Astrocyte (in vitro differentiated cells and primary cell): ENCODE results near the gene SEMA6B.

ENCODE experiments used
- CTCF ChIP-seq: IDR thresholded peaks from 2 replicates; pipeline ENCODE4 v1.5.1; 2011; ENCODE audit warnings: low read depth, mild to moderate bottlenecking, inconsistent platforms, low read length, moderate library complexity; ENCODE audit not compliant: insufficient read depth
- EZH2 ChIP-seq: IDR thresholded peaks from 2 replicates; pipeline ENCODE4 v1.6.1; 2012; ENCODE audit warnings: mild to moderate bottlenecking, low read length, inconsistent platforms; ENCODE audit not compliant: insufficient read depth

- TF ChIP-seq EZH2 (no peak), CTCF (no peak)
These were observed at the start of gene SEMA6B for GRCh38 chr19:4559569-4559968.
